ENCODE data around the gene SNX20. TPM values are rescaled to one million over a fixed set of nuclear protein-coding genes. Genes with fewer than 3 reads are reported as not detected.

SNX20 gene
- total and polyA plus RNA-seq, 10 donors: 17.6 to 50.5 (median 31.5) TPM

DNA sequence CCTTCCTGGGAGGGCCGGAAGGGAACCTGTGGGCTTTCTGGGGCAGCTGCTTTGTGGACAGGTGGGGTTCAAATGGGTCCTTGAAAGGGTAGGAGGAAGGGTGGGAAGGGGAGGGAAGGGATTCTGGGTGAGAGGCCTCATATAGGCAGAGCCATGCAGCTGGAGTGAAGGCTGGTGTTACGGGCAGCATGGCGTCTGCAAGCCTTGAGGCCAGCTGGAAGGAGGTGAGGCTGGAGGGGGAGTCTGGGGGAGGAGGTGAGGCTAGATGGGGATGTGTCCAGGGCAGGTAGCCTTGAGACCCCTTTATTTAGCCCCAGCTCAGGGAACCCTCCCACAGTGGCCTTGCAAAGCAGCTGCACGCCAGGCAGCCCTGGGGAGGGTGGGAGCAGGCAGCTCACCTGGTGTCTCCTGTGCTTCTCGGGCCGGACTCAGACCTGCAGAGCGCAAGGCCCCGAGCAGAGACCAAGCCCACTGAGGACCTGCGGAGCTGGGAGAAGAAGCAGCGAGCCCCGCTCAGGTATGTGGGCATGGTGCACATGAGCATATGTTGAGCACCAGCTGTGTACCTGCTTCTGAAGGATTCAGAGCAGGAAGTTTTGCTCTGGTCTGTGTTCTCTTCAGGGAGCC lies 50.6 kb downstream of the SNX20 start:
- 91 to 97% (median 95%) methylated on average over 11 of the region's 11 CpGs for WGBS, 5 donors
- Histone ChIP-seq H3K36me3 (peaks cover 0 to 6% (median 0%) of the 10 kb centered on the region in 6 donors), H3K27me3 (replicated peaks in 1 of 7) (no peaks in the 10 kb centered on the region), H3K9me3 (no peaks in the 10 kb centered on the region), H3K4me3 (no peak overlapping the region), H3K27ac (no peak overlapping the region), H3K4me1 (peaks cover 8 to 19% (median 13%) of the 10 kb centered on the region in 6 donors)
- TF ChIP-seq POLR2AphosphoS5 (IDR thresholded peaks at IDR 0.05) (no peak), POLR2A (IDR thresholded peaks at IDR 0.05) (no peak)
- TF ChIP-seq, protein P1, sequence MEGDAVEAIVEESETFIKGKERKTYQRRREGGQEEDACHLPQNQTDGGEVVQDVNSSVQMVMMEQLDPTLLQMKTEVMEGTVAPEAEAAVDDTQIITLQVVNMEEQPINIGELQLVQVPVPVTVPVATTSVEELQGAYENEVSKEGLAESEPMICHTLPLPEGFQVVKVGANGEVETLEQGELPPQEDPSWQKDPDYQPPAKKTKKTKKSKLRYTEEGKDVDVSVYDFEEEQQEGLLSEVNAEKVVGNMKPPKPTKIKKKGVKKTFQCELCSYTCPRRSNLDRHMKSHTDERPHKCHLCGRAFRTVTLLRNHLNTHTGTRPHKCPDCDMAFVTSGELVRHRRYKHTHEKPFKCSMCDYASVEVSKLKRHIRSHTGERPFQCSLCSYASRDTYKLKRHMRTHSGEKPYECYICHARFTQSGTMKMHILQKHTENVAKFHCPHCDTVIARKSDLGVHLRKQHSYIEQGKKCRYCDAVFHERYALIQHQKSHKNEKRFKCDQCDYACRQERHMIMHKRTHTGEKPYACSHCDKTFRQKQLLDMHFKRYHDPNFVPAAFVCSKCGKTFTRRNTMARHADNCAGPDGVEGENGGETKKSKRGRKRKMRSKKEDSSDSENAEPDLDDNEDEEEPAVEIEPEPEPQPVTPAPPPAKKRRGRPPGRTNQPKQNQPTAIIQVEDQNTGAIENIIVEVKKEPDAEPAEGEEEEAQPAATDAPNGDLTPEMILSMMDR (IDR thresholded peaks at IDR 0.05 in 8 of 11, conservative IDR thresholded peaks at IDR 0.05 in 3 of 11): no peak
- no peak for DNase-seq
- intact Hi-C loops (cut with DNase I; ENCODE audit: low total_unique reads): no loop called here

DNA sequence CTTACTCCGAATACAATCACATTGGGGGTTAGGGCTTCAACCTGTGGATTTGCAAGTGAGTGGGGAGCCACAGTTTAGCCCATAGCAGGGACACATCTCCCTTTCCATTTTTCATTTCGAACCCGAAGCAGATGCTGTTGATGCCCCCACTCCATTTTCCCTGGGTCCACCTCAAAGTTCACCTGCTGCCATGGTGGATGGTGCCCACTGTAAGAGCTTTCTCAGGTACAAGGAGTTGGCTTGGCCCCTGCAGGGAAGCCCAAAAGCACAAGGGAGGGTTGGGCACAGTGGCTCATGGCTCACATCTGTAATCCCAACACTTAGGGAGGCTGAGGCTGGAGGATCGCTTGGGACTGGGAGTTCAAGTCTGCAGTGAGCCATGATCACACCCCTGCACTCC lies 51.8 kb downstream of the SNX20 start:
- Histone ChIP-seq H3K9me3 (no peaks in the 10 kb centered on the region), H3K4me1 (peaks cover 8 to 21% (median 13%) of the 10 kb centered on the region in 6 donors), H3K36me3 (peaks cover 0 to 6% (median 0%) of the 10 kb centered on the region in 6 donors), H3K4me3 (no peak overlapping the region), H3K27ac (no peak overlapping the region), H3K27me3 (replicated peaks in 1 of 7) (no peaks in the 10 kb centered on the region)
- intact Hi-C loops (cut with DNase I; ENCODE audit: low total_unique reads): no loop called here
- TF ChIP-seq POLR2A (IDR thresholded peaks at IDR 0.05) (no peak), POLR2AphosphoS5 (IDR thresholded peaks at IDR 0.05) (no peak)
- TF ChIP-seq, protein P1 (IDR thresholded peaks at IDR 0.05 in 8 of 11, conservative IDR thresholded peaks at IDR 0.05 in 3 of 11): no peak
- 81 to 97% (median 94%) methylated on average over 4 of the region's 4 CpGs for WGBS, 5 donors
- DNase-seq: no peak

DNA sequence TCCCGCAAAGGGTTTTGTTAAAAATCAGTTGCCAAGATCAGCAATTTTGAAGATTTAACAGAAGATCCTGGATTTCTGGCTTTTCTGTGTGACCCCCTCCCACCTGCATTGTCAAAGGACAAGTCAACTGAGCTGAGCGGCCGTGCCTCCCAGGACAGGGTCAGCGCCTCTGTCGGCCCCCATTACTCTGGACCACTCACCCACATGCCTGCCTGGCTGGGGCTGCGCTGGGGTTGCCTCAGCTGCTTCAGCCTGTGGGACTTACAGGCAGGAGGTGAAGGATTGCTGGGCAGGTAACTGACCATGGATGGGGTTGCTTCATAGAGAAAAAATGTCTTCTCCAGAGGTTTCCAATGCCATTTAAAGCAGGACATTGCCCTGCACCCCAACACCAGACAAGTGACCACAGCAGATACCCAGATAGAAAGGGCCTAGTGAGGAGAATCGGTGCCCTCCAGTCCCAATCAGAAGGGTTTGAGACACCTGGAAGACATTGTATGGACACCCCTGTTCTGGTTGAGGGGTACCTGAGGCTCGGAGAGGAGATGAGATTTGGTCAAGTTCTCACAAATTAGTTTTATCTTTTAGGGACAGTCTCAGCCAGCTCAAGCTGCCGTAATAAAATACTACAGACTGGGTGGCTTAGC lies 52.8 kb downstream of the SNX20 start:
- intact Hi-C loops (cut with DNase I; ENCODE audit: low total_unique reads): no loop called here
- TF ChIP-seq, protein P1 (IDR thresholded peaks at IDR 0.05 in 8 of 11, conservative IDR thresholded peaks at IDR 0.05 in 3 of 11): no peak
- TF ChIP-seq POLR2A (IDR thresholded peaks at IDR 0.05): no peak
- TF ChIP-seq POLR2AphosphoS5 (IDR thresholded peaks at IDR 0.05): no peak

GRCh38 chr16:50627419-50627818 lies 53.7 kb downstream of the SNX20 start:
- H3K9me3 ChIP-seq: no peaks in the 10 kb centered on the region
- peaks cover 8 to 24% (median 13%) of the 10 kb centered on the region in 6 donors for H3K4me1 ChIP-seq
- WGBS, 5 donors: 2 to 17% (median 9%) methylated on average over 7 to 10 of the region's 10 CpGs
- no peaks in the 10 kb centered on the region for H3K36me3 ChIP-seq
- DNase-seq: no peak
- intact Hi-C loops (cut with DNase I; ENCODE audit: low total_unique reads): no loop called here
- H3K27ac ChIP-seq: no peak overlapping the region
- no peaks in the 10 kb centered on the region for H3K27me3 ChIP-seq (replicated peaks in 1 of 7)
- TF ChIP-seq, protein P1 (IDR thresholded peaks at IDR 0.05 in 8 of 11, conservative IDR thresholded peaks at IDR 0.05 in 3 of 11): peak in 5 of 11 experiments; percentile 22 to 40 (median 30)
- no peak for TF ChIP-seq POLR2AphosphoS5 (IDR thresholded peaks at IDR 0.05)
- peak overlapping the region in 1 of 8 donors; percentile 20 for H3K4me3 ChIP-seq

More for the DNA sequence above, 52.8 kb downstream of the SNX20 start:
- H3K4me3 ChIP-seq: no peak overlapping the region
- H3K27me3 ChIP-seq (replicated peaks in 1 of 7): no peaks in the 10 kb centered on the region
- DNase-seq: no peak
- no peak overlapping the region for H3K27ac ChIP-seq
- H3K36me3 ChIP-seq: peaks cover 0 to 3% (median 0%) of the 10 kb centered on the region in 6 donors
- H3K4me1 ChIP-seq: peaks cover 8 to 24% (median 13%) of the 10 kb centered on the region in 6 donors
- H3K9me3 ChIP-seq: no peaks in the 10 kb centered on the region
- WGBS, 5 donors: 89 to 98% (median 92%) methylated on average over 8 to 9 of the region's 9 CpGs

Measured in spleen (tissue), 11 donors.